ENCODE data around the gene CACNA1I.

Gene CACNA1I

GRCh38 chr22:39535831-39536449, 34.6 kb upstream of the CACNA1I start:
- no peak for DNase-seq

- no peak for DNase-seq
These were observed 33.8 kb upstream of the CACNA1I start for GRCh38 chr22:39536711-39537110.

GRCh38 chr22:39537975-39538374, 32.6 kb upstream of the CACNA1I start:
- no peak for DNase-seq

GRCh38 chr22:39543095-39543494, 27.5 kb upstream of the CACNA1I start:
- DNase-seq, result no peak

GRCh38 chr22:39545386-39546365, 24.9 kb upstream of the CACNA1I start:
- DNase-seq, result no peak

GRCh38 chr22:39546889-39547586, 23.5 kb upstream of the CACNA1I start:
- no peak for DNase-seq

GRCh38 chr22:39547587-39547947, 23.0 kb upstream of the CACNA1I start:
- DNase-seq, result no peak

GRCh38 chr22:39553429-39553828, 17.1 kb upstream of the CACNA1I start:
- DNase-seq, result no peak

GRCh38 chr22:39554151-39554550, 16.4 kb upstream of the CACNA1I start:
- no peak for DNase-seq

GRCh38 chr22:39556970-39557841, 13.3 kb upstream of the CACNA1I start:
- DNase-seq, result no peak

GRCh38 chr22:39558254-39558727, 12.3 kb upstream of the CACNA1I start:
- no peak for DNase-seq

GRCh38 chr22:39558950-39559349, 11.6 kb upstream of the CACNA1I start:
- DNase-seq, result no peak

GRCh38 chr22:39559456-39560105, 11.0 kb upstream of the CACNA1I start:
- no peak for DNase-seq

GRCh38 chr22:39560127-39560526, 10.4 kb upstream of the CACNA1I start:
- no peak for DNase-seq

GRCh38 chr22:39562839-39563489, 7.6 kb upstream of the CACNA1I start:
- DNase-seq, result no peak

- DNase-seq, result no peak
These were observed 6.8 kb upstream of the CACNA1I start for GRCh38 chr22:39563571-39564428.

- no peak for DNase-seq
These were observed 5.1 kb upstream of the CACNA1I start for GRCh38 chr22:39565414-39565944.

- no peak for DNase-seq
These were observed 3.2 kb upstream of the CACNA1I start for GRCh38 chr22:39567135-39567946.

Data from GF-D8 (cell line).